ENCODE results near the gene TMEM258.

TMEM258 gene

DNA sequence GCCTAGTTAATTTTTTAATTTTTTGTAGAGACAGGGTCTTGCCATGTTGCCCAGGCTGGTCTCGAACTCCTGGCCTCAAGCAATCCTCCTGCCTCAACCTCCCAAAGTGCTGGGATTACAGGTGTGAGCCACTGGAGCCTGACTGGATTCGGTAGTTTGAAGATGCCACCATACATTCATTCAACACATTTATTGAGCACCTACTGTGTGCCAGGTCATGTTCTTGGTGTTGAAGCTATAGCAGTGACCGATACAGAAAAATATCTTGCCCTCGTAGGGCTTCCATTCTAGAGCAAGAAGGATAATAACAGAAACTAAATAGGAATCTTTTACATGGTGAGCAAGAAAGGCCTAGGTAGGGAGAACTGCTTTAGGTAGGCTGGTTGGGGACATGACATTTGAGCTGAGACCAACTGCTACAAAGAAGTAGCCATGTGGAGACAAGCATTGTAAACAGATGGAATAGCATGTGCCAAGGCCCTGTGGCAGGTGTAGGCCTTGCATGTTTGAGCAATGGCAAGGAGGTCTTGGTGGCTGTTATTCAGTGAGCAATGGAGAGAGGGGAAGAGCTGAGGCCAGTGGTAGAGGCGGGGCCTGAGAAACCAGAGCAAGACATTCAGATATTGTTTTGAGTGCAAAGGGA lies 41.6 kb downstream of the TMEM258 start:
- DNase-seq (ENCODE audit: low read depth, low spot score), result no peak
- no peak overlapping the region for H3K4me3 ChIP-seq
- H3K9me3 ChIP-seq (ENCODE audit: low read depth, low read length), result no peaks in the 10 kb centered on the region
- no peak overlapping the region for H3K27ac ChIP-seq
- TF ChIP-seq EZH2 (IDR thresholded peaks at IDR 0.05), result no peak
- TF ChIP-seq FOXP2 (optimal IDR thresholded peaks at IDR 0.05; ENCODE audit: control extremely low read depth, extremely low read length, insufficient read depth), result no peak
- no peak for TF ChIP-seq POLR2AphosphoS5 (IDR thresholded peaks at IDR 0.05; ENCODE audit: borderline replicate concordance, low read depth, low read length)
- no peaks in the 10 kb centered on the region for H3K36me3 ChIP-seq (ENCODE audit: insufficient read depth, low read length)
- H3K9ac ChIP-seq (ENCODE audit: insufficient read length), result no peak overlapping the region

DNA sequence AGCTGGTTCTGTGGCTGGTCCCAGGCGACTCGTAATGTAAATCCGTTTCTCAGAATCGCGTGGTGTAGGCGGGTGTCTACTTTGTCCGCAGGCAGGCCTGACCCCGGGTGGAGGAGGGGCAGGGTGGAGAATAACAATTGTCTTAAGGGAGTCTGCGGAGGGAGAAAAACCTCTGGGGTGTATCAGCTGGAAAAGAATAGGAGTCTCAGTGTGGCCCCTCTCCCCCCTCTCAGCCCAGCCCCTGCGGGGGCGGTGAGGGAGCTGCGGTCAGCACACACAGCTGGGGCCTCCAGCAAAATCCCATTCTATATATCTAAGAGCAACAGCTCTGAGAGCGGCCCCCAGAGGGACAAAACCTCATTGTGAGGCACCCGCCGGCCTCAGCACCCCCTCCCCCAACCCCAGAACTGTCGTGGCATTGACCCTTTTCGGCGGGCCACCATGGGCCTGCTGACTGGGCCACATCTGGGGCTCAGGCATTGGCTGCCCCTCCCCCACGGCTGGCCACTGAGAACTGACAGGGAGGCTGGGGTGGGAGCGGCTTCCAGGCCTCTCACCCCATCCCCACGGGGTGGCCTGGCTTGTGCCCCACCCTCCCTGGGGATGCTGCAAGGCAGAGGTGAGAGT lies 42.7 kb downstream of the TMEM258 start:
- Histone ChIP-seq H3K27ac (no peak overlapping the region), H3K4me3 (no peak overlapping the region), H3K9ac (ENCODE audit: insufficient read length) (no peak overlapping the region), H3K9me3 (ENCODE audit: low read depth, low read length) (no peaks in the 10 kb centered on the region), H3K36me3 (ENCODE audit: insufficient read depth, low read length) (no peaks in the 10 kb centered on the region)
- TF ChIP-seq FOXP2 (optimal IDR thresholded peaks at IDR 0.05; ENCODE audit: control extremely low read depth, extremely low read length, insufficient read depth) (no peak), POLR2AphosphoS5 (IDR thresholded peaks at IDR 0.05; ENCODE audit: borderline replicate concordance, low read depth, low read length) (no peak), EZH2 (IDR thresholded peaks at IDR 0.05) (no peak)
- DNase-seq (ENCODE audit: low read depth, low spot score), result no peak

DNA sequence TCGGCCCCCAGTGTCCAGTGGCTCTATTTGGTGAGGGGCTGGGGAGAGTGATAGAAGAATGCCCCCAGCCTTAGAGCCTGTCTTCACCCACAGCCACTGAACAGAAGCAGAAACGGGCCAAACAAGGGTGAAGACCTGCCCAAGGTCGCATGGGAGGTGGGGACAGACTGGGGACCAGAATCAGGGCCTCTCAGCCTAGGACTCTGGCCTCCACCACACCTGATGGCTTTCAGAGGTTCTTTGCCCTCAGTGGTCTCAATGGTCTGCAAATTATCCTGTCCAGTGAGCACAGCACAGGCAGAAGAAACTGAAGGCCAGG lies 44.5 kb downstream of the TMEM258 start:
- Histone ChIP-seq H3K36me3 (ENCODE audit: insufficient read depth, low read length) (no peaks in the 10 kb centered on the region), H3K27ac (no peak overlapping the region), H3K9ac (ENCODE audit: insufficient read length) (no peak overlapping the region), H3K9me3 (ENCODE audit: low read depth, low read length) (no peaks in the 10 kb centered on the region), H3K4me3 (no peak overlapping the region)
- DNase-seq (ENCODE audit: low read depth, low spot score), result no peak
- no peak for TF ChIP-seq FOXP2 (optimal IDR thresholded peaks at IDR 0.05; ENCODE audit: control extremely low read depth, extremely low read length, insufficient read depth)
- no peak for TF ChIP-seq POLR2AphosphoS5 (IDR thresholded peaks at IDR 0.05; ENCODE audit: borderline replicate concordance, low read depth, low read length)
- TF ChIP-seq EZH2 (IDR thresholded peaks at IDR 0.05), result no peak

DNA sequence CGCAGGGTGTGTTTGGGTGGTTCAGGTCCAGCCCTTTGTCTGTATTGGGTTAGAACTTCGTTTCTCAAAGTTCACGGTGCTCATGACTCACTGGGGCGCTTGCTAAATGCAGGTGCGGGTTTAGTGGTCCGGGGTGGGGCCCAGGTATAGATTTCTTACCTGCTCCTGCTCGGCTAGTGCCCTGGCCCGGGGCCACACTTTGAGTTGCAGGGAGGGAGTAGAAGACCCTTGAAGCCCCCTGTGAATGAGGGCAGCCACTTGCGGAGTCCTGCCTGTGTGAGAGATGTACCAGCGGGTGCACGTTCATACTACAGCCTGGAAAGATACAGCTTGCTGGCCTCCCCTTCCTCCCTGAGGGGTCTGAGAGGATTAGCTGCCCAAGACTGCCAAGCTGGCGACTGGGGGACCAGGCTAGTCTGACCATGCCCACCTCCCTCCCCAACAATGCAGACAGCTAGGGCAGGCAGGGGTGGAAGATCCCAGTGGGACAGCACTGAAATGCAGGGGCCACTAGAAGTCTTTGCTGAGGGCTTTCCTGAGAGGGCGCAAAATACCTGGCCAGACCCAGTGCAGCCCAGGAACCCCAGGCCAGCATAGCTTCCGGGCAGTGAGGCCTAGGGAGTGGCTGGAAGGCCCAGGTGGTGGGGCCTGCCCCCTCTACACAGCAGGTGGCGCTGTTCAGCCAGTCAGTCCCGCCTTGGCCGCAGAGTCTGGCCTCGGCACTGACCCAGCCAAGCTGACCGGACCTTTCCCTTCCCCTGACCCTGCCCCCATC lies 45.0 kb downstream of the TMEM258 start:
- no peak for DNase-seq (ENCODE audit: low read depth, low spot score)
- H3K27ac ChIP-seq, result no peak overlapping the region

DNA sequence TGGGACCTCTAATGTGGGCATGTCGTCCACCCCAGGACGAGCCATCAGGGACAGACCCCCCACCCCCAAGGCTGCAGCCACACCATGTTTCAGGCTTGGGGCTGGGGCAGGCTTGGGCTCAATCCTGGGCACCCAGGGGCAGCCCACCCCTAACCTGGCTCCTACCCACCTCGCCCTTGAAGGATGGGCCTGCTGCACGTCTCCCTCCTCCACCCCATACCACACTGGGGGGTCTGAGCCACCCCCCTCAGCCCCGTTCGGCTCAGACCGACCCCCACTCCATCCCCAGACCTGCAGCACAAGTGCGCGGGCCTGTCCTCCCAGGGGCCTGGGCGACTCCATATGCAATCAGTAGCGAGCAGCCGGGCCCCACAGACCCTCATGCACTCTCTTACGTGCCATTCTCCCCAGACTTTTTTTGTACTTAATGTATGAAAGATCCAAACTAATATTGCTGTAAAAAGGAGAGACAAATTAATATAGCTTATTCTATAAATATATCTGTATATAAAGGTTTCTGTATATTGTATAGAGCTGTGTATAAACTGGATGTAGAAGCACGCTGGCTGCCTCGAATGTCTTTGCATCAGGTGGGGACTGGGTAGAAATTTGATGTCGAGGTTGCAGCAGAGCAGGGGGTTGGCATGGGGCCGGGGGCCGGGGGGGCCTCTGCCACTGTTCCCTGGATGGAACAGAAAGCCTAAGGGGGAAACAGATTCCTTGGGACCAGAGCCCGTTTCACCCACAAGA lies 45.8 kb downstream of the TMEM258 start:
- Histone ChIP-seq H3K27ac (no peak overlapping the region), H3K9me3 (ENCODE audit: low read depth, low read length) (no peaks in the 10 kb centered on the region), H3K9ac (ENCODE audit: insufficient read length) (no peak overlapping the region), H3K36me3 (ENCODE audit: insufficient read depth, low read length) (peaks cover 4% of the 10 kb centered on the region; the same call in 1 of the 2 replicates), H3K4me3 (no peak overlapping the region)
- TF ChIP-seq EZH2 (IDR thresholded peaks at IDR 0.05) (no peak), POLR2AphosphoS5 (IDR thresholded peaks at IDR 0.05; ENCODE audit: borderline replicate concordance, low read depth, low read length) (no peak), FOXP2 (optimal IDR thresholded peaks at IDR 0.05; ENCODE audit: control extremely low read depth, extremely low read length, insufficient read depth) (no peak)
- DNase-seq (ENCODE audit: low read depth, low spot score), result no peak

More for the DNA sequence above, 45.0 kb downstream of the TMEM258 start:
- TF ChIP-seq POLR2AphosphoS5 (IDR thresholded peaks at IDR 0.05; ENCODE audit: borderline replicate concordance, low read depth, low read length), result no peak
- no peak for TF ChIP-seq FOXP2 (optimal IDR thresholded peaks at IDR 0.05; ENCODE audit: control extremely low read depth, extremely low read length, insufficient read depth)
- no peak for TF ChIP-seq EZH2 (IDR thresholded peaks at IDR 0.05)
- Histone ChIP-seq H3K36me3 (ENCODE audit: insufficient read depth, low read length) (no peaks in the 10 kb centered on the region; the same call in 1 of the 2 replicates), H3K4me3 (no peak overlapping the region), H3K9ac (ENCODE audit: insufficient read length) (no peak overlapping the region), H3K9me3 (ENCODE audit: low read depth, low read length) (no peaks in the 10 kb centered on the region)

GRCh38 chr11:61745781-61746441 lies 46.5 kb downstream of the TMEM258 start:
- H3K4me3 ChIP-seq, result no peak overlapping the region
- no peak for DNase-seq (ENCODE audit: low read depth, low spot score)
- TF ChIP-seq POLR2AphosphoS5 (IDR thresholded peaks at IDR 0.05; ENCODE audit: borderline replicate concordance, low read depth, low read length), result no peak
- TF ChIP-seq FOXP2 (optimal IDR thresholded peaks at IDR 0.05; ENCODE audit: control extremely low read depth, extremely low read length, insufficient read depth), result no peak
- TF ChIP-seq EZH2 (IDR thresholded peaks at IDR 0.05), result no peak
- peaks cover 4% of the 10 kb centered on the region; the same call in 1 of the 2 replicates for H3K36me3 ChIP-seq (ENCODE audit: insufficient read depth, low read length)
- H3K27ac ChIP-seq, result no peak overlapping the region
- no peaks in the 10 kb centered on the region for H3K9me3 ChIP-seq (ENCODE audit: low read depth, low read length)
- no peak overlapping the region for H3K9ac ChIP-seq (ENCODE audit: insufficient read length)

DNA sequence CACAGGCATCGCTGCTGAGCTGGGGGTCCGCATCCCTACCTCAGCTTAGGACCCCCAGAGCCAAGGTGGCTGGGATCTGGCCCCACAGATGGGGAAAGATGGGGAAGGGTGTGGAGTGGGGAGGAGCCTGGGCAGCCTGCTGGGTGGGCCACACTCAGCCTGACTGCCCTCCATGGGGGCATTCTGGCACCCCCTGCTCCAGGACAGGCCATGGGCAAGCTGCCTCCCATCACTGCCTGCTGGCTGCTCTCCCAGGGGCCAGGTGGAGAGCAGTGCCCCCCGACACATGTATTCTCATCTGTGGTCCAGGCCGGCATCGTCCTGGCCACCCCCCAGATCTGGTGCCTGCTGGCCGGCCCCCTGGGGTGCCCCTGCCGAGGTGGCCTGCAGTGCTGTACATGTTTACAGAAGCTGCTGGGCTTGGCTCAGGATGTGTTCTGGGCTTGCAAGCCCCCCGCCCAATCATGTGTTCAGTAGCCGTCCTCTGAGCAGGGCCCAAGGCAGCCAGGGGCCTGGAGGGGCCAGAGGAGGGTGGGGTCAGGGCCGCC lies 47.7 kb downstream of the TMEM258 start:
- no peak overlapping the region for H3K4me3 ChIP-seq
- peaks cover 4% of the 10 kb centered on the region; the same call in 1 of the 2 replicates for H3K36me3 ChIP-seq (ENCODE audit: insufficient read depth, low read length)
- no peaks in the 10 kb centered on the region for H3K9me3 ChIP-seq (ENCODE audit: low read depth, low read length)
- no peak for DNase-seq (ENCODE audit: low read depth, low spot score)
- TF ChIP-seq POLR2AphosphoS5 (IDR thresholded peaks at IDR 0.05; ENCODE audit: borderline replicate concordance, low read depth, low read length) (no peak), FOXP2 (optimal IDR thresholded peaks at IDR 0.05; ENCODE audit: control extremely low read depth, extremely low read length, insufficient read depth) (no peak), EZH2 (IDR thresholded peaks at IDR 0.05) (no peak)
- no peak overlapping the region for H3K27ac ChIP-seq
- H3K9ac ChIP-seq (ENCODE audit: insufficient read length), result no peak overlapping the region

All from SK-N-MC (cell line).